GM18502 (cell line): ENCODE results near the gene NBEA.
A peak's percentile ranks its signal among the peaks of the same experiment; 100 is the strongest.

ENCODE experiments used
- ATAC-seq: cut with Tn5 transposase; IDR thresholded peaks from one replicate; pipeline ENCODE4 v1.9.1; 2021; ENCODE audit warnings: mild to moderate bottlenecking; ENCODE audit not compliant: unreplicated experiment, poor library complexity

NBEA gene

DNA sequence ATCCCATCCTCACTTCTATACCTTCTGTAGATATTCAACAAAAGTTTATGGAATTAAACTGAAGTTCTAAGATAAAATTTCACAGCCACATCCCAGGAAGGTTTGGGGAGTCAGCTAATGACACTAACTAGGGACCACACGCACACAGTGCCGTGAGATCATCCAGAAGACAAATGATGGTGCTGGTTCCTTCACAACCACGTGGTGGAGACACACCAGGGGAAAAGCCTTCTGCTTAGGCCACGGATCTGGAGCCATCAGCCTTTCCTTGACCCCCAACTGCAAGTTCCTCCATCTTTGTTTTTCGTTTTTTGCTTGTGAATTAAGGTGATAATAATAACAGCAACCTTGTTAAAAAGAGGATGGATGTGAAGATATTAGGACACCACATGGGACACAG, 776.0 kb downstream of the NBEA start:
- ATAC-seq: no peak

DNA sequence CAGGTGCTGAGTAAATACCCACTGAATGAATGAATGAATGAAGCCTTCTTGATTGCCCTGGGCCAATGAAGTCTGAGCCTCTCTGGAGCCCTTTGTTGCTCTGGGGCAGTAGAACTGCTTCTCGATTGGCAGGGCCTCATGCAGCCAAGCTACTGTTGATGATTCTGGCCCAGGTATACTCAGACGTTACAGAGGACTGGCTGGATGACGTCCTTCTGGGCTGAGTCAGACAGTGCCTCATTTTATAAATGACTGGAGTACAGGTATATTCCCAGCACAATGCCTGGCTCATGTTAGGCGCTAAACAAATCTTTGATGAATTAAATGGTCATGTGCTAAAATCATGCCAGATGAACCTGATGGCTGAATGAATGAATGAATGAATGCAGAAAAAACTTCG, 778.2 kb downstream of the NBEA start:
- ATAC-seq: no peak

DNA sequence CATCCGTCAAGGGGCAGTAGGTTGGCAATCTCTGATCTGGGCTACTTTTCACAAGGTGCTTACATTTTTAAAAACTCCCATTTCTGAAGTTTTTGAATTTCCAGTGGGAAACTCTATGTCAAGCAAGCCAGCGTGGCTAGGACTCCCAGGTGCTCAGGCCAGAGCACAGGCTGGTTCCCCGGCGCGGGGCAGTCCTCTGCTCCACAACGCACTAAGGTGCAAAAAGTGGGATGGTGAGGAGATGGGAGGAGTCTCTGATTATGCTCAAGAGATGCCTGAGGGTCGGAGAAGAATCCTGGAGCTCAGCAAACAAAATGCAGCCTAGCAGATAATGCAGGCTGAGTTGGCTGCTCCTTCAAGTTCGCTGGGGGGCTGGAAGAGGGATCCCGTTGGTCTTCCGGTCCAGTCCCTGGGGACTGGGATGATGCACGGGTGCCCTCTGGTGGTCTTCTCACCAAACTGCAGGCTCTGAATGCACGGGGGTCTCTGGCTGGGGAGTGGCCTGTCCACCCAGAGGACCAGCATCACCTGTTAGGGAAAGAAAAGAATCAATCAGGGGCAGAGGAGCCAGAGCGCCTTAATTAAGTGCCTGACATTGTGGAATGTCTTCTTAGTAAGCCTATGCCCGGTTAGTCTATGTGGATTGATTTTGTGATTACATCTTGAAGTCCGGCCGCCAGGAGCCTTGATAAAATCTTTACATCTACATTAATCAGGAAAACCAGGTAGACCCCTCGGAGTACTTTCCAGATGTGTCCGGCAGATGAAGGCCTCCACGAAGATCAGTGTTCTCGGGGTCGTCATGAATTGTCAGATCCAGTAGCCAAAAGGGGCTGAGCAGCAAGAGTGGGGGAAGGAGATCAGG, 778.9 kb downstream of the NBEA start:
- peak; percentile 68 for ATAC-seq
